Ishikawa (cell line): ENCODE results near the gene ANKRD13D.

Experiments used
- CEBPB ChIP-seq: IDR thresholded peaks from 2 replicates; pipeline ENCODE4 v1.6.1; 2012
- CREB1 ChIP-seq: IDR thresholded peaks from 2 replicates; pipeline ENCODE4 v1.6.1; 2012; ENCODE audit warnings: low read depth
- EGR1 ChIP-seq: IDR thresholded peaks from 2 replicates; pipeline ENCODE4 v1.6.1; 2012
- EP300 ChIP-seq: IDR thresholded peaks from 2 replicates; pipeline ENCODE4 v1.6.1; 2012; ENCODE audit warnings: borderline replicate concordance
- FOXM1 ChIP-seq: IDR thresholded peaks from 2 replicates; pipeline ENCODE4 v1.6.1; 2012; ENCODE audit warnings: low read depth, borderline replicate concordance
- NFIC ChIP-seq: IDR thresholded peaks from 2 replicates; pipeline ENCODE4 v1.6.1; 2012
- RAD21 ChIP-seq: IDR thresholded peaks from 2 replicates; pipeline ENCODE4 v1.6.1; 2012; ENCODE audit warnings: low read depth
- TAF1 ChIP-seq: IDR thresholded peaks from 2 replicates; pipeline ENCODE4 v1.6.1; 2012; ENCODE audit warnings: low read depth, mild to moderate bottlenecking
- TCF12 ChIP-seq: IDR thresholded peaks from 2 replicates; pipeline ENCODE4 v1.6.1; 2012; ENCODE audit warnings: low read depth
- TEAD4 ChIP-seq: IDR thresholded peaks from 2 replicates; pipeline ENCODE4 v1.6.1; 2012
- YY1 ChIP-seq: IDR thresholded peaks from 2 replicates; pipeline ENCODE4 v1.6.1; 2012; ENCODE audit warnings: low read depth
- ZBTB7A ChIP-seq: IDR thresholded peaks from 2 replicates; pipeline ENCODE4 v1.6.1; 2012; ENCODE audit warnings: low read depth
- TF ChIP-seq, protein P1 (sequence below): IDR thresholded peaks from 2 replicates; pipeline ENCODE4 v1.6.1; 2012
- TF ChIP-seq, protein P2 (sequence below): IDR thresholded peaks from 2 replicates; pipeline ENCODE4 v1.6.1; 2012; ENCODE audit warnings: low read depth, mild to moderate bottlenecking
- TF ChIP-seq, protein P3 (sequence below): IDR thresholded peaks from 2 replicates; pipeline ENCODE4 v1.6.1; 2012

ANKRD13D gene

DNA sequence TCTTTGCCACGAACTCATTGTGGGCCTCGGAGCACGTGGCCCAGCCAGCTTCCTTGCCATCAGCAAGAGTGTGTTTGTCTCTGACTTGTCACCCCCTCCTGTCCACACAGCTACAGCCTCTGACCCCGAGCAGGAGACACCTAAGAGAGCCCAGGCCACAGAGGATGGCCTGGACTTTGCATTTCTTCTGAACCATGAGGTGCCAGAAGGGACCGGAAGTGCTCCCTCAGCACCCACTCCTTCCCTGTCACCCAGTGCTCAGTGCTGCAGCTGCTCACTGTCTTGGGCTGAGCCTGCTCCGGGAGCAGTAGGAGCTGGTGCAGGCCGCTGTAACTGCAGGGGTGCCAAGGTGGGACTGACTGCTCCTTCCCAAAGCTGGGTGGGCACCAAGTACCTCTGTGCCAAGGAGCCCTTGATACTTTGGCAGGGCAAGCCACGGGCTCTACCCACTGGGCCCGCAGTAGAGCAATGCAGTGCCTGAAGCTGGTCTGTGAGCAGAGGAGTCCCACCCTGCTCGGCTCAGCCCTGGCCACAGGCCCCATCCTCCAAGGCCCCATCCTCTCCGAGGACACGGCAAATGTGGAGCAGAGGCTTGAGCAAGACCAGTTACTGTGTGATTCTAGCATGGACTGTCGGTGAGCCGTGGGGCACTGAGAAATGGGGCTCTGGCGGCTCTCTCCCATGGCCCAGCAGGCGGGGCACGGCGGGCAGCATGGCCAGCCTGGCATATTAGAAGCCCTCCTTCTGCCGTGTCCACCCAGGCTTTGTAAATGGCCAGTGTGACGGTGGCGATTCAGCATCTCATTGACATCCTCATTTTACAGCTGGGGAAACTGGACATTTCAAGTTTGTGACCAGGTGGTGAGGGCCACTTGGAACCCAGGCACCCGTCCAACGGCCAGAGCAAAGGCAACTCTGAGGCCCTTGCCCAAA is 16.5 kb upstream of the ANKRD13D start:
- TF ChIP-seq YY1 (no peak), EGR1 (no peak), RAD21 (no peak), ZBTB7A (no peak), TCF12 (no peak), TAF1 (no peak), NFIC (no peak), CREB1 (no peak), FOXM1 (no peak), EP300 (no peak), TEAD4 (no peak), CEBPB (no peak)
- TF ChIP-seq, protein P1, sequence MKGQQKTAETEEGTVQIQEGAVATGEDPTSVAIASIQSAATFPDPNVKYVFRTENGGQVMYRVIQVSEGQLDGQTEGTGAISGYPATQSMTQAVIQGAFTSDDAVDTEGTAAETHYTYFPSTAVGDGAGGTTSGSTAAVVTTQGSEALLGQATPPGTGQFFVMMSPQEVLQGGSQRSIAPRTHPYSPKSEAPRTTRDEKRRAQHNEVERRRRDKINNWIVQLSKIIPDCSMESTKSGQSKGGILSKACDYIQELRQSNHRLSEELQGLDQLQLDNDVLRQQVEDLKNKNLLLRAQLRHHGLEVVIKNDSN: no peak
- TF ChIP-seq, protein P2, sequence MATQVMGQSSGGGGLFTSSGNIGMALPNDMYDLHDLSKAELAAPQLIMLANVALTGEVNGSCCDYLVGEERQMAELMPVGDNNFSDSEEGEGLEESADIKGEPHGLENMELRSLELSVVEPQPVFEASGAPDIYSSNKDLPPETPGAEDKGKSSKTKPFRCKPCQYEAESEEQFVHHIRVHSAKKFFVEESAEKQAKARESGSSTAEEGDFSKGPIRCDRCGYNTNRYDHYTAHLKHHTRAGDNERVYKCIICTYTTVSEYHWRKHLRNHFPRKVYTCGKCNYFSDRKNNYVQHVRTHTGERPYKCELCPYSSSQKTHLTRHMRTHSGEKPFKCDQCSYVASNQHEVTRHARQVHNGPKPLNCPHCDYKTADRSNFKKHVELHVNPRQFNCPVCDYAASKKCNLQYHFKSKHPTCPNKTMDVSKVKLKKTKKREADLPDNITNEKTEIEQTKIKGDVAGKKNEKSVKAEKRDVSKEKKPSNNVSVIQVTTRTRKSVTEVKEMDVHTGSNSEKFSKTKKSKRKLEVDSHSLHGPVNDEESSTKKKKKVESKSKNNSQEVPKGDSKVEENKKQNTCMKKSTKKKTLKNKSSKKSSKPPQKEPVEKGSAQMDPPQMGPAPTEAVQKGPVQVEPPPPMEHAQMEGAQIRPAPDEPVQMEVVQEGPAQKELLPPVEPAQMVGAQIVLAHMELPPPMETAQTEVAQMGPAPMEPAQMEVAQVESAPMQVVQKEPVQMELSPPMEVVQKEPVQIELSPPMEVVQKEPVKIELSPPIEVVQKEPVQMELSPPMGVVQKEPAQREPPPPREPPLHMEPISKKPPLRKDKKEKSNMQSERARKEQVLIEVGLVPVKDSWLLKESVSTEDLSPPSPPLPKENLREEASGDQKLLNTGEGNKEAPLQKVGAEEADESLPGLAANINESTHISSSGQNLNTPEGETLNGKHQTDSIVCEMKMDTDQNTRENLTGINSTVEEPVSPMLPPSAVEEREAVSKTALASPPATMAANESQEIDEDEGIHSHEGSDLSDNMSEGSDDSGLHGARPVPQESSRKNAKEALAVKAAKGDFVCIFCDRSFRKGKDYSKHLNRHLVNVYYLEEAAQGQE: no peak
- TF ChIP-seq, protein P3, sequence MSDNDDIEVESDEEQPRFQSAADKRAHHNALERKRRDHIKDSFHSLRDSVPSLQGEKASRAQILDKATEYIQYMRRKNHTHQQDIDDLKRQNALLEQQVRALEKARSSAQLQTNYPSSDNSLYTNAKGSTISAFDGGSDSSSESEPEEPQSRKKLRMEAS: no peak

DNA sequence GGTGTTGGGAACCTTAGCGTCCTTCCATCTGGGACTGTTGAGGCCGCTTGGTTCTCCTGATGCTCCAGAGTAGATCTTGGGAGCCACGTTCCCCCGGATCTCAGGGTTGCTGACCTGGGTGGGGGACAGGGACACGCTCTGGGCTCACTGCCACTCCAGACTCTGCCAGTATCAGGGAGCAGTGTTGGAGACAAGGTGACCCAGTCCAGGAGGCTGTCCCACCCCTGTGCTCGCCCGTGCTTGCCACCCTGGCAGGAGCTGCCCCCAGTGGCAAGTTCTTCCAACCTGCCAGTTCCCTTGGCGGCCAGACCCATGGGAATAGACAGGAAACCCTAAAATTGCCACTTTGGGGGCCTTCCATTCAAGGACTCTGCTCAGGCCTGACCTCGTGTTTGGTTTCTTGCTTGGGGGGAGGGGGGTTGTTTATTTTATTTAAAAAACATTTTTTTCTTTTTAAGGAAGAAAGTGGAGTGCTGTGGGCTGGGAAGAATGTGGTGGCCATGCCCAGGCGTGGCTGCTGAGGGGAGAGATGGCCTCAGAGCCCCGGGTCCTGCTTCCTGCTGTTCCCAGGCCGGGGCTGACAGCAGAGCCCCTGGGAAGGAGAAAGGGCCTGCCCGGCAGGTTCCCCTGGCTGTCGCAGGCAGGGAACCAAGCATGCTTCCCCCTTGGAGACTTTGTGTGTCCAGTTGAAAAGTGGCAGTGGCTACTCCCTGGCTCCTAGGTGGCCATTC is 15.7 kb upstream of the ANKRD13D start:
- no peak for TF ChIP-seq FOXM1
- TF ChIP-seq EP300: no peak
- TF ChIP-seq NFIC: no peak
- no peak for TF ChIP-seq EGR1
- no peak for TF ChIP-seq ZBTB7A
- no peak for TF ChIP-seq CEBPB
- TF ChIP-seq, protein P1: no peak
- TF ChIP-seq, protein P3: no peak
- no peak for TF ChIP-seq RAD21

DNA sequence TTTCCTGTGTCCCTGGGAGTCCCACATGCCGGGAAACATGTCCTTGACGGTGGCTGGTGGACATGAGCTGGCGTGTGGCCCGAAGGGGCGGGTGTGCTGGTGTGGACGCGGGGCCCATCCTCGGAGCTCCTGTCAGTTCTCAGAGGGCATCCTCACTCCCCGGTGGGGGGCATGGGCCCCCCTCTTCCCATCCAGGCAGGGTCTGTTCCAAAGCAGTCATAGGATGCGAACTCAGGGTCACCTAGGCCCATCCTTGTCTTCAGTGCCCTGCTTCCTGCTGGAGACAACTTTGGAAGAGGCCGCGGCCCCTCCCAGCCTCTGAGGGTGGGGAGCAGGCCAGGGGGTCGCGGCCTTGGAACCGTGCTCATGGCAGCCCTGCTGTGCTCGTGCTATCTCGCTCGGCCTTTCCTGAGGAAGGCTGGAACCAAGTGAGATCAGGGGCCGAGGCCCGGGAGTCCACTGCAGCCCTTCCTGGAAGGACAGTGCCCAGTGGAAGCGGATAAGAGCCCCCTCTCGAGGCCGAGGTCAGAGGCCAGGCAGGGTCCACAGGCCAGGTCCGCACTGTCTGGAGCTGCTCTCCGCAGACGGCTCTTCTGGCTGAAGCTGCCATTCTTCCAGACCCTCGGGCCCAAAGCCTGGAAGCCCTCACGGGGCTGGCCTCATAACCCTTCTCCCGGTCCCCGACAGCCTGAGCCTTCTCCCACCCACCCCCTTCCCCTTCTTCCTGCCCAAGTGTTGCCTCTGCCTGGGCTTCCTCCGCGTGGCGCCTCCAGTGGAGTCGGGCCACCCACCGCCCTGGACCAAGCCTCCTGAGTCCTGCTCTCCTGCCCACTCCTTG is 14.1 kb upstream of the ANKRD13D start:
- TF ChIP-seq CREB1 (no peak), ZBTB7A (no peak), TAF1 (no peak), FOXM1 (no peak), TCF12 (no peak), NFIC (no peak), EP300 (no peak), EGR1 (no peak), YY1 (no peak), CEBPB (no peak), RAD21 (no peak), TEAD4 (no peak)
- TF ChIP-seq, protein P2: no peak
- TF ChIP-seq, protein P3: no peak
- TF ChIP-seq, protein P1: no peak
